Stimulated activated CD4-positive, alpha-beta T cell treated with anti-CD3 and anti-CD28 coated beads, Interleukin-15, amount 100 ng/mL, for 1 hour (primary cell): ENCODE measurements around the gene KRT72.

Source experiments
- DNase-seq, 2 donors: peaks; one replicate each; pipeline ENCODE4 v3.0.0-alpha.2; 2020; ENCODE audit warnings: low read depth in 1 of 2, low spot score in 1 of 2

Gene KRT72

DNA sequence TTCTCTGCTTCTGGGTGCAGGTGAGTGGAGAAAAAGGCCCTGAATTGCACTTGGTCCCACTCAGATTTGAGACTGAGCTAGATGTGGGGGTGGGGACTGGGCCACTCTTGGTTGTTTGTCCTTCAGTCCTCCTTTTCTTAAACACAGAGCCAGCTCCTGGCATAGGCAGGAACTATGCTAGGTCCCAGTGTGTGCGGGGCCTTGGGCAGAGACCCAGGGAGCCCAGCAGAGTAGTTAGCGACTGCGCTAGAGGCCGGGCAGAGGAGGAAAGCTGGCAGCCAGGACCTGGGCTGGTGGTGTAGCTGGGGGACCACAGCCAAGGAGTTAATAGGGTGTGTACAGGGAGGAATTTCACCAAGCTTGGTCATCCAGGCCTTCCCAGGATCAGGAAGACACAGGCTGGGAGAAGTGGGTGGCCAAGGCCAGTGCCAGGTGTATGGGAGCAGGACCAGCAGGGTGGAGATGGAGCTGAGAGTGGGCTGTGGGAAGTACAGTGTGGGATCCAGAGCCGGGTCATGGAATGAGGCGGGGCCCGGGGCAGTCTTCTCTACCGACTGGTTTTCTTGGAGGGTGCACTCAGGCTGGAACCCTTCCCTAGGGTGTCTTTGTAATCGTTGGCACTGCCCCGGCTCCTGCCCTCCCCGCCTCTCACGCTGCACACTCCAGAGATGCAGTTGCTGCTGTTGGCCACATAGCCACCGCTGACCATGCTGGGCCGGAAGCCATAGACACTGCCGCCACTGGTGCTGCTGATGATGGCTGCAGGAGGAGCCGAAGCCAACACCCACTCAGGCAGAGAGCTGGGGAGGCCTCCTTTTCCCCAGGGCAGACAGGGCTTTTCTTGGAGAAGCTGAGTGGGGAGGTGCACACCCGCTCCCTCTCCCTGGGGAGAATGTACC, 57.0 kb downstream of the KRT72 start:
- DNase-seq: no peak

DNA sequence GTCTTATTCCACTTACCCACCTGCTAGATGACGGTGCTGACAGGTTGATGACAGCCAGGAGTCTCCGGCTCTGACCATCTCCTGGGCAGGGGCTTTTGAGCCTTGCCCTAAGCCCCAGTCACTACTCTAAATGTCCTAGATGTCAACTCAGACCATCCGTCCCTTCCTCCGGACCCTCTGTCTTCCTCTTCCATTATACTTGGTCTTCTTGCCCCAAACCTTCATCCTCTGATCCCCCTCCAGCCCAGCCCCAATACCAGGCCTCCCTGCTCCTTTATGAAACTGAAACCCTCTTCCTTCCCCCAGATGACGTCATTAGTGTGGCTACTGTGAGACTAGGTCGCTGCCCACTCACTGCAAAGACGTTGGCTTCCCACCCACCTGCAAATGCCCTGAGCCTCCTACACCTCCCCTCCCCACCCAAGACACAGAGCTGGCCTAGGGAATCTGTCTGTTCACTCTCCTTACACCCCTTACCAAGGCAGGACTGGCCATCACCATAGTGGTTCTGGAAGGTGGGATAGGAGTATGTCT, 58.4 kb downstream of the KRT72 start:
- no peak for DNase-seq

DNA sequence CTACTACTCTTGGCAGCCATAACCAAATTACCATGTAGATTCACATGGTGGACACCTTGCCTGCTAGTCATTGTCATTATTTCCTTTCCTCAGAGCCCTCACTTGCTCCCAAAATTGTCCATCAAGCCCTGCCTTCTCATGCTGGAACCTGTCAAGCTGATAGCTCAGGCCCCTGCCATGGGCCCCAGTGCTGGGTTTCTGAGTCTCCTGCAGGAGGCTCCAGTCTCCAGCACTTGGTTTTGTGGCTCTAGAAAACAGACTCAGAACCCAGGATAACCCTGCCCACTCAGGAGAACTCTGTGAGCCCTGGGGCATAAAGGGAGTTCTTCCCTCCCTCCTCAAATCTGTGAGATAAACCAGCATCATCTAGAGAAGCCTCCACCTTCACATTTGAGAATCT, 59.1 kb downstream of the KRT72 start:
- no peak for DNase-seq

DNA sequence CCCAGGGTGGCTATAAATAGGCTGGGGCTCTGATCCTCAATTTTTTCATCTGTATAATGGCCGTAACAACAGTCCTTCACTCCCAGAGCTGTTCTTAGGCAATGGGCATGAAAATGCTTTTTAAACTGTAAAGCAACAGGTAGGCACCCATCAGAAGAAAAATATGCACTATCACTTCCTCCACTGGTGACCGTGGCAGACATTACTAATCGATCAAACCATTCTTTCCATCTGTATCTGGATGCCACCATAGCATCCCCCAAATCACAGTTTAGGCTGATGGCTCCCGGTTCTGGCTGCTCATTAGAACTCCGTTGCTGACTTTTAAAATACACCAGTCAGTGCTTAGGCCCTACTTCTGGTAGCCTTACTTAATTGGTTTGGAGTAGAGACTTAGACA, 59.6 kb downstream of the KRT72 start:
- no peak for DNase-seq

DNA sequence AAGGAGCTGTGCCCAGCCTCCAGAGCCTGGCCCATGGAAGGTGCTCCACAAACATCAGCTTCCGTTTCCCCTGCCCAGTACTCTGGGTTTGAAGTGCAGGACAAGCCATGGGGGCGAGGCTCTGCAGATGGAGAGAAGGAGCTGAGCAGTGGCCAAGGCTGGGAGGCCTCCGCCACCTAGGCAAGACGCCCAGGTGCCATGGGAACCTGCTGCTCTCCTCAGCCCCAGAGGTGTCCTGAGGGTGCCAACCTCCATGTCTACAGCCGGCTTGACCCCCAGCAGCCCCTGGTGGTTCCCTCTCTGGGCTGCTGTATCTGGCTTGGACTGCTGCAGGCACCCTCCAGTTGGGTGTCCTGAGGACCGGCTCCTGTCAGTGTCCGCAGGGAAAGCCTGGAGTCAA, 60.7 kb downstream of the KRT72 start:
- DNase-seq: no peak

DNA sequence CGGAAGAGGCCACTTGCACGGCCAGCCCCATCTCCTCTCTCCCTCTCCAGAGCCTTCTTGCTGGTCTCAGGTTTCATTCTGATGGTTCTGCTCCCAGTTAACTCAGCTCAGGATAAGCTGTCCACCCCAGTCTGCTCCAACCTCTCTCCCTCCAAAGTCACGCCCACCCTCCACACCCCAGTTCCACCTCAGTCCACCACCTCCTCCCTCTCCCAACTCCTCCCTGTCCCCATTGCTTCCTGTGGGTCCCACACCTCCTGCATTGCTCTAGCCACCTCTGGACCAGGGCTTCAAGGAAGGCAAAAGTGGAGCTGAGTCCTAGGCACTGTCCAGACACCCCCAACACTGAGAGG, 61.5 kb downstream of the KRT72 start:
- no peak for DNase-seq

DNA sequence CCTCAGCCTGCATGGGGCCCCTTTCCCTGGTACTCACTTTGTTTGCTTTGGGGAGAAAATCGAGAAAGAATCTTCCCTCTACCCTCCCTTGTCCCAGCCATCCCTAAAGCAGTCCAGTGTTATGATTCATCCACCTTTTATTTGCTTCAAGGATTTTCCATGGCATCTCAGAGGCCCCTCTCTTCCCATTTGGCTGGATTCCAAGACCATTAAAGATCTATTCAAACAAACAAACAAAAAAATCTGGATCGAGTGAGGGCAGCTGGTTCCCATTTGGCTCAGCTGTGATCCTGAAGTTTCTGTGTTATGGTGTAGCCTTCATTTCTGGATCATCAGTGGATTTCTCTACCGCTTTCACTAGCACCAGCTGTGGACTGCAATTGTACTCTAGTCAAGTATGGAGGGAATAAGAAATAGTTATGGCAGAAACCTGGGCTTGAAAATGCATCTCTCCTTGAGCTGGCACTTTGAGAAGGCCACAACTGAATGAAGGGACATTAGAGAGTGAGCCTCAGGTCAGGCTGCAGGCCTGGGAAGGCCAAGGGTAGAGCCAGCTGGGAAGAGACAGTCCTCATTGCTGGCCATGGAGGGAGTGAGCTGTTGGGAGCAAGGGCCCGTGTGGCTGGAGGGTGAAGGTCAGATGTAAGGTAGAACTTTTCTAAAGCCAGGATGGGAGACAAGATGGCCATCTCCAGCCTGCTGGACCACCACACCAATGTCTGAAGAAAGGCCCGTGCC, 62.0 kb downstream of the KRT72 start:
- no peak for DNase-seq

DNA sequence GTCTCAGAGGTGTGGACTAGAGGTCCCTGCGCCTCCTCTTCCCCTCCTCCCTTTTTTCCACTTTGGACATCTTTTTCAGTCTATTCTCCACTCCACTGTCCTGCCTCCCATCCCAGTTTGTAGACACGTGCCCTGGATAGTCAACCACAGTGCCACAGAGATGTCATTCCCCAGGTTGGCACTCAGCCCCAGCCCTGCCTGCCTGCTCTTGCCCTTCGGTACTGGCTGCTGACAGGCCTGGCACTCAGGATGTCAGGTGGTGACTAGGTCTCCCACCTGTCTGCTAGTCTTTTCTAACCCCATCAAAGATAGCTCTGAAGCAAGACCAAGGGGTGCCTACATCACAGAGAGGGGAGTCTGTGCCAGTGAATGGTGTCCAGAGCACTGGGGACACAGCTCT, 64.2 kb downstream of the KRT72 start:
- DNase-seq: no peak
